Esophagus mucosa (tissue), 1 donor: ENCODE data around the gene PFKP. TPM values are rescaled to one million over a fixed set of nuclear protein-coding genes. Genes with fewer than 3 reads are reported as not detected.

ENCODE experiments used
- ATAC-seq: fragments of 200-7000 bp; cut with Tn5 transposase; one replicate; pipeline ENCODE4 v1.9.1; 2020
- total RNA-seq: library from RNA; stranded (reverse); gene quantifications from one replicate; pipeline ENCODE4 v1.2.4, GENCODE V29; 2023
- donor health status: DM: yes; HTN: yes; CAD: no.

PFKP gene
- total RNA-seq, result 78.2 TPM

DNA sequence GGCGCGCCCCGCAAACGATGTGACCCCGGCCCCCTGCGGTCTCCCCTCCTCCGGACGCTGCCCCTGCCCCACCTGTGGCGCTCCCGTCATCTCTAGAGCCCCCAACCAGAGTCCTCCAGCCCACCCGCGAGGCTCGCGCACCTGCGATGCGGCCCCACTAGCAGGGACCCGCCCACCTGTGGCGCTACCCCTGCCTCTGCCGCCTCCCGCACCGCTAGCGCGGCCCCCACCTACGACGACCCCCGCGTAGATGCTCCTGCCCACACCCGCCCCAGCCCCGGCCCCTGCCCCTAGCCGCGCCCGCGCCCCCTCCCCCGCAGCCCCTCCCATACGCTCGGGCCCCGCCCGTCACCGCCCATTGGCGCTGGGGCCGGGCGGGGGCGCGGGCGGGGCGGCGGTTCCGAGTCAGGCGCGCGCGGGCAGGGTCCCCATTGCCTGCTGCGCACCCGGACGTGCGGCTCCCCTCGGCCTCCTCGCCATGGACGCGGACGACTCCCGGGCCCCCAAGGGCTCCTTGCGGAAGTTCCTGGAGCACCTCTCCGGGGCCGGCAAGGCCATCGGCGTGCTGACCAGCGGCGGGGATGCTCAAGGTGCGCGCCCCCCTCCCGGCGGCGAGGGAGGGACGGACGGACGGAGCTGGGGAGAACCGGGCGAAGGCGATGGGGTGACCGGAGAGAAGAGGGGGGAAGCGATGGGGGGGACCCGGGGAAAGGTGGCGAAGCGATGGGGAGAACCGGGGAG lies at the start of gene PFKP:
Gene PFKP, plus strand, starts transcription at position 431 of the 741 bp plus-strand sequence. Its CDS starts 48 bp downstream, at position 479.
- peak; percentile 59 for ATAC-seq

DNA sequence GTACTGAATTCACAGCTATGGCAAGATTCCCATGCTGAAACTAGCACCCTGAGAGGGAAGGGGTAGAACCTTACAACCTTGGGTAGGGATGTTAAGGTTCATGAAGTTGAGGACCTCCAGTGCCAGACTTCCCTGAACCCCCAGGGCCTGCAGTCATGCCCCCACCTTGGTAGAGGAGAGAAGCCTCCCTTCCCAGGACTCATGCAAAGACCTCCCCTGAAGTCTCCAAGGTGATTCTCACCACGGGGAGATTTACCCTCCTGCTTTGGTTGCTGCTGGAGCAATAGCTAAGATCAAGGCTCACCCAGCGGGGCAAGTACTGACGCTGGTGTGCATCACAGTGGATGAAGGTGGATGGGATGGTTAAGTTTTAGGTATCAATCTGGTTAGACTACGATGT lies 49.1 kb upstream of the PFKP start:
- ATAC-seq, result no peak

DNA sequence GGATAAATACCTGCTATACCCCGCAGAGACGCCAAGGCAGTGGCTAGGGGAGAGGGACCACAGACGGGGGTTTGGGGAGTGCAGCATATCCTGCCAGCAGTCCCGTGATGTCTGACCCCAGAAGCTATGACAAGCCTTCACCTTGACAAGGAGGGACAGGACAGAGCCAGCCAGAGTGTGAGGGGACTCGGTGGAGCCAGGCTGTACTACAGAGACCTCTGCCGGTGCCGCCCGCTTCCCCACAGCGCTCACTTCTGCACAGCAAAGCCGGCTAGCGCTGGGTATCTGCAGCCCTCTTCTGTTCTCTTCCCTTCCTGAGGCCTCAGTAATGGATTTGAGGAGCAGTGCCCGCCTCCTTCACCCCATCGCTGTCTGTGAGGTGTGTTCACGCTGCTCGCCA lies 47.0 kb upstream of the PFKP start:
- no peak for ATAC-seq

DNA sequence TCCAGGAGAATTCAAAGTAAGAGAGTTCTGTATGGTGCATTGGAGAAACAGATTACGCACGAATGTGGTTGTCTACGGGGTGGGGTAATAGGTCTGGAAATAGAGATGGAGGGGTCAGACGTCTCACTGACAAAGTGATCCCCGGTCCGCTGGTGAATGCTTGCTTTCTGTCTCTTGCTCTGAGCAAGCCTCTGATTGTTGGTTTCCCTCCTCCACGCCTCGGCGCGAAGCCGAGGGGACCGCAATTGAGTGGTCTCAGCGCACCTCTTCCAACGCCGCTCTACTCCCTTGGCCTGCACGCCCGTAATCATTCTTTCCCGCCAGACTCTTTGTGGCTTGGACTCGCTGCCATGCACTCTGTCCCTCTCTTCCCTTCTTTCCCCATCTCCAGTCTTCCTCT lies 46.5 kb upstream of the PFKP start:
- no peak for ATAC-seq

DNA sequence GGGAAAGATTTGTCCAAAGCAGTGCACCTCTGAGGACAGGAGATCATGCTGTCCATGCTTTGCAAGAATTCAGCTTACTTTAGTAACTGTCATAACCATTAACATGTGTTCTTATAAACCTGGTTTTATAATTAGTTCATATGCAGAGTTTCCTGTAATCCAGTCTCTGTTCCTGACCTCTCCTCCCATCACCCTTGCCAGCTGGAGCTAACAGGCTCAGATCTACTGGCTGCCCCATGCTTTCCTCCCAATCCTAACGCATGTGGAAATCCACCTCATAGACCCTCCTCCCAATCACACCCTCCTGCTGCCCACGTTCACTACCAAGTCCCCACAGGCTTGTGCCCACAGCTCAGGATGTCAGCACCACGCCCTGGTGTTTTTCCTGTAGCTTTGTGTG lies 45.3 kb upstream of the PFKP start:
- no peak for ATAC-seq

DNA sequence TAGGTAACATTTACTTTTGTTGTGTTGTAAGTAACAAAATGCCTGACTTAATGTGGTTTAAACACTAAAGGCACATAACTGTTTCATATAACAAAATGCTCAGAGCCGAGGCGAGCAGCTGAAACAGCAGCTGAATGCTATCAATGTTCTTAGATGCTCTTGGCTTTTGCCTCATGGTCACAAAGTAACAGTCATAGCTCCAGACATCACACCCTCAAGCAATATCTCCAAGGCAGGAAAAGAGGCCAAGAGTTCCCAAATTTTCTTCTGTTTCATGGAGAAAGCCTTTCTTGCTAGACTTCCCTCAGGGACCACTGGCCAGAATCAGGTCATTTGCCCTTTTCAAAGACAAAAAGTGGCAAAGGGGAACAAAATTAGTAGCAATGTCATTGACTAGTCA lies 43.5 kb upstream of the PFKP start:
- no peak for ATAC-seq

DNA sequence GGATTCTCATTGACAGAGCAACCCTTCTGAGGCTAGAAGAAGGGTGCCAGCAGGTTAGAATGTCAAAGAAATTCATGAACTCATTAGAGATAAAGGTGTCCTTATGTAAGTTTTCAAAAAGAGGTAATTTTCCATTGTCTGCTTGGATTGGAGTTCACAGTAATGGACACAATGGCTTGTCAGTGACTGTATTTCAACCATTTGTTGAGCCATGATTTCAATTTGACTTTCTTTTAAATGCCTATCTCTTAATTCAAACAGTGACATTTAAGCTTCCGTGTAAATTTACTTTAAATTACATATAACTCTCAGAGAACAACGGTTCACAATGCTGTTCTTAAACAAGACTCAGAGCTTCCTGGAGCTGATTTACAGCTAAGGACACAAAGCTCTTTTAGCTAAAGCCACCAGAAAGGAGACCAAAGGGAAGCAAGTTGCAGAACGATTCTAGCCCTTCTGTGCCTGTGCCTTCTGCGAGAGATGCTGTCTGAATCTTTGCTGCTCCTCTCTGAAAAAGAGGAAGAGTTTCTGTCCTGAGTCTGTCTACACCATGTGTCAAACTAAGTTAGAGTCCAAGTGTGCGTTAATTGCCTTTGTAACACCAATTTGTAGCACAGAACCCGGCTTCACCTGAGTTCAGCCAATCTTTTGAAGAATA lies 42.2 kb upstream of the PFKP start:
- ATAC-seq, result no peak

DNA sequence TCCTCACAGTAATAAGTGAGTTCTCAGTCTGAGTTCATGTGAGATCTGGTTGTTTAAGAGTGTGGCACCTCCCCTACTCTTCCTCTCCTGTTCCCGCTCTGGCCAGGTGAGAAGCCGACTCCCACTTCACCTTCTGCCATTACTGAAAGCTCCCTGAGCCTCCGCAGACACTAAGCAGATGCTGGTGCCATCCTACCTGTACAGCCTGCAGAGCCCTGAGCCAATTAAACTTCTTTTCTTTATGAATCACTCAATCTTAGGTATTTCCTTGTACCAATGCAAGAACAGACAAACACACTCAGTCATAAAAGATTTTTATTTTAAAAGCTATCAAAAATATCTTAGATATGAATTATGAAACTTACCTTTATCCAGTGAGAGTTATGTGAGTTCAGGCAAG lies 39.5 kb upstream of the PFKP start:
- ATAC-seq, result no peak

DNA sequence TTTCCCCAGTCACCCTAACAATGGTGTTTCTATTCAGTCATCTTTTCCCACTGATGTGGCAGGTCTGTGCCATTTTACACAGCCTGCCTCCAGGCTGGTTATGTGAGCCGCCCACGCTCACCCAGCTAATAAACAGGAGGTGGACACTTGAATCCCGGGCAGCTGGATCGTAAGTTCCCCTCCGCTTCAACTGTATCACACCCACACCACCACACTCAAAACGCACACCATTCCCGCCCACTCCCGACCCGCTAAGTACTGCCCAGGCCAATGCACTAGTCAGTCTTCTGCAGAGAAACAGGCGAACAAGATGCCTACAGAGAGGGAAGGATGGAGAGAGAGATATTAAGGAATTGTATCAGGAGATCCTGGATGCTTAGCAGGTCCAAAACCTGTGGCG lies 38.9 kb upstream of the PFKP start:
- ATAC-seq, result no peak

DNA sequence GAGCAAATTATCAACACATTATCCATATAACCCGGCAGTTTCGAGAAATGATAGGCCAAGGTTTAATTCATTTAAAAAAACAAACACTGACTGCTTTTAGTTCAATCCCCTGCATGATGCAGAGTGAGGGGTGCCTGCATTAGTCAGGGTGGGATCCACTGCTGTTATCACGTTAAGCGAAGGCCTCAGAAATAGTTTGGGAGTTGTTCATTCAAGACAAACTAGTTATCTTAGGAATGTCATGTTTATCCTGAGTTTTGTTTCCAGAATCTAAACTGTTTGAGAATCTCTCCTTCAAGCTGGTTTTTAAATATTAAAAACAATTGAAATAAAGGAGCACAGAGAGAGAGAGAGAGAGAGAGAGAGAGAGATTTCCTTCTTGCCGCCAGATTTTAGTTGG lies 36.6 kb upstream of the PFKP start:
- ATAC-seq, result no peak

DNA sequence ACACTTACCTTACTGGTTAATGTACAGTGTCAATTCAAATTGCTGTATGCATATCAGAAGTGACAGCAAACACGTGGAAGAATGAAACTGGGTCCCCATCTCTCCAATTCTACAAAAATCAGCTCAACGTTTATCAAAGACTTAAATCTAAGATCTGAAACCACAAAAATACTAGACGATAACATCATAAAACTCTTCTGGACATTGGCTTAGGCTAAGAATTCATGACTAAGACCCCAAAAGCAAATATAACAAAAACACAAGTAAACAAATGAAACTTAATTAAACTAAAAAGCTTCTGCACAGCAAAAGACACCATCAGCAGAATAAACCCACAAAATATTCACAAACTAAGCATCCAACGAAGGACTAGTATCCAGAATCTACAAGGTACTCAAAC lies 35.9 kb upstream of the PFKP start:
- ATAC-seq, result no peak

DNA sequence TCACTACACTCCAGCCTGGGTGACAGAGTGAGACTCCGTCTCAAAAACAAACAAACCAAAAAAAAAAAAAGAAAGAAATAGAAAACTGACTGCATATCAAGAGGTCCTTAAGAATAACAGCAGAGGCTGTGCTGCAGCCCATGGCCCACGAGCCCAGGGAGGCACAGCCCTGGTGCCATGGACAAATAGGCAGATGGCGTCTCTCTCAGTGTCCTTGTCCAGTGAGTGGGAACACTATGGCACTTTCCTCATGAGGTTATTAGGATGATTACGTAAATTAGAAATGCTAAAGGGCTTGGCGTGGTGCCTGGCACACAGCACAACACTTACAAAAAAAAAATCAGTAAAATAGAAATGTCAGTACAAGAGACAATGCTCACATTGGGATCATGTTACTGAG lies 33.4 kb upstream of the PFKP start:
- ATAC-seq, result no peak

DNA sequence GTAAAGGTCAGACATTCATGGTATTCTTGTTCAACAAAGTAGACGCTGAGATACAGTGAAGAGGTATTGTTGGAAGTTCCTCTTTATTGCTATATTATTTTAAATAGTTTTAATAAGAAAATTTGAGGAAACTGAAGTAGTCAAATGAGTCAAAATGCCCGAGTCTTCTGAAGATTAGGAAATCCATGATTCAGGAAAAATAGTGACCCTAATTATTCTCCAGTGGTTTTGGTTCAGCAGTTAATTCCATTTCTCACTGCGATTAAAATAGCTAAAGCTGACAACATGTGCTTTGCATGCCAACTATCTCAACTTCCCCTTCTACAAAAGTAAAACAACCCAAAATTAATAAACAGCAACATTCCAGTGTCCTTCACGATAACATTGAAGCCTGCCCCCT lies 32.7 kb upstream of the PFKP start:
- no peak for ATAC-seq

DNA sequence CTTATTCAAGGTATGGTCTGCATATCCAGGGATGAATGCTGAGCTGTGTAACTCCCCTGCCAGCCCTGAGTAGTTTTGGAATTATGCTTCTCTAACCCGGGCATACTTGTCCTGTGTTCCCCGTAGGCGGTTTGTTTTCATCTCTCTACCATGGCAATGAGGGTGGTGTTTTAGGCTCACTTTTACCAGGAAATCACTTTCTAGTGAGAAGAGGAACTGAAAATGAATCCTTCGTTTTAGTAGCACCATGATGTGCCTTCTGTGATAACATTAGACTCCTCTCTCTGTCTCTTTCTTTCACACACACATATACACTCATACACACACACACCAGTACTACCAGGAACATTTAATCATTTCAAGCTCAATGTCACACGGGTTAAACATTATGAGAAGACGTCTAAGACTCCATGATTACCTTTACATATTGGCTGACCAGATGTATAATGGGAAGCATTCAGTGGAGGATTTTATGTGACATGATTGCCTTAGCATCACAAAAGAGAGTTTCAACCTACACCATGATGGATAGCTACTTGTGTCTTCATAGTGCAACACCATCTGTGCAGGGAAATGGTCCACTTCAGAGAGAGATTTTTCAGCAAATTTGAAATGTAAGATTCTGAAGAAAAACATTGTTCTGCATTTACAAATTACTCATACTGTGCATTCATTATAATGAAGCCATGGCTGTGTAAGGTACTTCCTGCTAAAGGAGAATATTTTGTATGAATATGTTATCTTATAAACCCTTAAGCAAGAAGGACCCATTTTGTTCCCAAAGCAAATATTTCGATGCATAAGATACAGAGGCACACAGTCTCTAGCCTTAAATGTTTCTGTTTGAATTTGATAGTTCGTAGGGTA lies 31.0 kb upstream of the PFKP start:
- ATAC-seq, result no peak

DNA sequence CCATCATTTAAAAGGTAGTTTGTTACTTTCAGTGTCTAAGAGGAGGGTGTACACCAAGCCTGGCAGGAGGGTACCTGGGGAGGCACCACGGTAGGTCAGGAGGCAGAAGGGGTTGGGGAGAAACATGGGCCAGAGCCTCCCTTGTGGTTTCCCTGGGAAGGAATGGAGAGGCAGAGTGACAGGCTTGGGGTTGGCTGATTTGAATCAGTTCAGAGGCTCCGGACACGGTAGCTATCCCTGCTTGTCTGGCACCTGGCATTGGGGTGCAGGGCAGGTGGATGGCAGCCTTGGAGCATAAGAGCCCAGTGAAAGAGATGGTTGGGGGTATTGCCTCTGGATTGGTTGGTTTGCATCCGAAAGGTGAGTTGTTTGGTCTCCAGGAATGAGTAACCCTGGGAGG lies 30.2 kb upstream of the PFKP start:
- no peak for ATAC-seq

DNA sequence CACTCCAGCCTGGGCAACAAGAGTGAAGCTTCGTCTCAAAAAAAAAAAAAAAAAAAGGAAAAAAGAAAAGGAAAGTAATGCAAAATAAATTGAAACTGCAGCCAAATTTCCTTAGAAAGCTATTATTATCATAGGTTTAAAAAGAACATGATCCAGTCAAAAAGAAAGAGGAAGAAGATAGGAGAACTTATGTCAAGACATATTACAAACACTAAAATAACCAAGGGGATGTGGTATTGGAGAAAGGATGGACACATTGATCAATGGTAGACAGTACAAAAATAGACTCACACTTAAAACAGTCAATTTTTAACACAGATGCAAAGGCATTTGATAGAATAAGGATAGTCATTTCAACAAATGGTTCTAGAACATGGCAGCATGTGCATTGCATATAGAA lies 27.3 kb upstream of the PFKP start:
- ATAC-seq, result no peak

DNA sequence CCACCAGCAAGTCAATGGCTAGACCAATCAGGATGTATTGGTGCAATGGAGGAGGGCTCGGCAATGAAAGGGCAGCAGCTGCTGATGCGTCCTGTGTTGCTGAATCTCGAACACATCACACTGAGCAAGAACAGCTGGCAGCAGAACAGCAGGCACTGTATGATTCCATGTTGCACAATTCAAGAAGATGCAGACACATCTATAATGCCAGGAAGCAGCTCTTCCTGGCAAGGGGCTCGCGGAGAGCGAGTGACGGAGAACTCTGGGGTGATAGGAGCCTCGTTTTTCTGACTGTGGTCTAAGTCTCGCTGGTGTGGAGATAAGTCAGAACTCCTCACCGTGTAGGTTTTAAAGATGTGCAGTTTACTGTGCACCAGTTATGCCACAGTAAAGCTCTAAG lies 24.8 kb upstream of the PFKP start:
- no peak for ATAC-seq

DNA sequence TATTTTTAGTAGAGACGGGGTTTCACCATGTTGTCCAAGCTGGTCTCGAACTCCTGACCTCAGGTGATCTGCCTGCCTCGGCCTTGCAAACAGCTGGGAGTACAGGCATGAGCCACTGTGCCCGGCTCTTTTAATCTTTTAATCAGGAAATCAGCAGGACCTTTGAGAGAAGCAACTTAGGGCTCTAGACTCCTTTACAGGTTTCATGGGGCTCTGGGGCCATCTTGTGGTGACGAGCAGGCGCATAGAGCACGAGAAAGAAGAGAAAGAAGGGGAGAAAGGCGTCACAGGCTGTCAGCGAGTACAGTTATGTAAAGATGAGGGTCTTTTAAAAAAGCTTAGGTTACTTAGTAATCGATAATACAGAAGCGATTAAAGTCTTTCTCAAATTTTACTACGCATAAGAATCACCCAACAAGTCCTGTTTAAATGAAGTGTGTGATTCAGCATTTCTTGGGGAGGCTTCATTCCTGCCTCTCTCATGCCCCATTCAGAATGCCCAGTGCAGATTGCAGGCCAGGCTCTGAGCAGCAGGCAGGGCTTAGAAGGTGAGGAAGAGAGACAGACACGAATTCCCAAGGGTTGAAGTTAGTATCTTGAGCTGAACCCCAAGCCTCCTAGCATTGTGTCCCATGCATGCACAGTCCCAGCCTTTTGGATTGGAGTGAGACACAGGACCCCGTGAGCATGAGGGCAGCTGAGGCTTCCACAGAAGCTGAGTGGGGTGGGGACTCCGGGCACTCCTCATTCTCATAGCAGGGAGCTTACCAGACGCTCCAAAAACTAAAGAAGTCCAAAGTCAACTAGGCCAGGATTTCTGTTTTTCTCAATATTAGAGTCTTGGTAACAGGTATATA lies 23.6 kb upstream of the PFKP start:
- peak; percentile 77 for ATAC-seq

DNA sequence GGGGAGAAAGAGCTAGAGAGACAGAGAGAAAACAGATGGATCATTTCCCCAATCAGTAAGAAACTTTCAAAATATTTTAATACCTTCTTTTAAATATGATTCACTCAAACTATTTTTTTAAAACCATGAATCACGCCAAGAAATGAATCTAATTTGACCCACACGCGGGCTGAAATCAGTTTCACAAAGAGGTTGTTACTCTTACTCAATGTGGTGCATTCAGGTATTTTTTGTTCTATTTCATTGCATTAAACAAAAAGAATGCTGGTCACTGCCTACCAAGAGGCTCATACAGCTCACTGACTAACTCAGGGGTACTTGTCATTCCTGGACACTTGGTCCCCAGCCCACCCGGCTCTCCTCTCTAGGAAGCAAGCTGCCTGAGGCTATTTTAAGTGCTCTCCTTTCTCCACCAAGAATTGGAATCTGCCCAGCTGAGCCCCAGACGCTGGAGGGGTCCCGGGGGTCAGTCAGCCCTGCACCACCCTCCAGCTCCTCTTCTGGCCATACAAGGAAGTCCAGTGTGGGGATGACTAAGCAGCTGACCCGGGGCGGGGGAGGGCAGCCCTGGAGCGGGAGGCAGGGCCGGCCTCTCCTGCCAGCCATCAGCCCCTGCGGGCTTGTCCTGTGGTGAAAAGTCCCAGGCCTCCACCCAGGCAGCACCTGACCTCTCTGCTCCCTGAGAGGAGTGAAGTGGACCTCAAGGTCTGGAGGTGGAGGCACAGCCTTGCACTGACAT lies 21.7 kb upstream of the PFKP start:
- ATAC-seq, result peak; percentile 54

DNA sequence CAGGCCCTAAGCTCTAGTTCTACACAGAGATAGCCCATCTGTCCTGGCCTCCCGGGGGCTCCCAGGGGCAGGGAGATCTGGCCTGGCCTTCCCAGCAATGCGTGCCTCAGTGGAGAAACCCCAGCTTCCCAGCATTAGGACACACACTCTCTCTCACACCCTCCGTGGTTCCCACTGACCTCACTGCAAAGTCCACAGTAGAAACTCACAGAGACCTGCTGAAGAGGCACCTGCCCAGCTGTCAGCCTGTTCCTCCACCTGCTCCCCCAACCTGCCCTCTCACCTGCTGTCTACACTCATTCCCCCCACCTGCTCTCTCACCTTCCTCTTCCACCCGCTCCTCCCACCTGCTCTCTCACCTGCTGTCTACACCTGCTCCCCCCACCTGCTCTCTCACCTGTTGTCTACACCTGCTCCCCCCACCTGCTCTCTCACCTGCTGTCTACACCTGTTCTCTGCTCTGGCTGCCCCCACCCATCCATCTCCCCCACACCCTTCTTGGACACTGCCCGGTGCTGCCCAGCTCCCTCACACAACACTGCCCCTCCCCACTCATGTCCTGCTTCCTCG lies 21.1 kb upstream of the PFKP start:
- peak; percentile 20 for ATAC-seq

DNA sequence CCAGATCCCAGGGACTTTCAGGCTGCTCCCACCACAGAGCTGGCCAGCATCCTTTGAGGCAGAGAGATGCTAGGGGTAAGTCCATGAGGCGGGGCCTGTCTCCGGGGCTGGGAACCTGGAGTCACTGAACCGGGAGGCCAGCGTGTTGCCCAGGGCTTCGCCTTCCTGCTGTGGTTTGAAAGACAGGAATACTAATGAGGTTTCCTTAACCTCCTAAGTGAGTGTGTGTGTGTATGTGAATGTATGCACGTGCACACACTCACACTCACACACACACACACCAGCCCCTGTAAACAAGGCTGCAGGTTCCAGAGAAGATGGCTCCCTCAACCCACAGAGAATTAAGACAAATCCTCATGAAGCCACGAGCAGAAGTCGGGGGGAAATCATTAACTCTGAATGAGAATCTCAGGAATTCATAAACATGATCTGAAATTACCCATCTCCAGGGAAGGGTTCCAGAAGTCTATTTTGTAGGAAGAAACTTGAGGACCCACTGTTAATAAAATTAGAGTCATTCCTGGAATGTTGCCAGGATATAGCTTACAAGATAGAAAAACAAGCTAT lies 20.3 kb upstream of the PFKP start:
- ATAC-seq, result no peak
